ENCODE measurements around the gene SHISAL1.

DNA sequence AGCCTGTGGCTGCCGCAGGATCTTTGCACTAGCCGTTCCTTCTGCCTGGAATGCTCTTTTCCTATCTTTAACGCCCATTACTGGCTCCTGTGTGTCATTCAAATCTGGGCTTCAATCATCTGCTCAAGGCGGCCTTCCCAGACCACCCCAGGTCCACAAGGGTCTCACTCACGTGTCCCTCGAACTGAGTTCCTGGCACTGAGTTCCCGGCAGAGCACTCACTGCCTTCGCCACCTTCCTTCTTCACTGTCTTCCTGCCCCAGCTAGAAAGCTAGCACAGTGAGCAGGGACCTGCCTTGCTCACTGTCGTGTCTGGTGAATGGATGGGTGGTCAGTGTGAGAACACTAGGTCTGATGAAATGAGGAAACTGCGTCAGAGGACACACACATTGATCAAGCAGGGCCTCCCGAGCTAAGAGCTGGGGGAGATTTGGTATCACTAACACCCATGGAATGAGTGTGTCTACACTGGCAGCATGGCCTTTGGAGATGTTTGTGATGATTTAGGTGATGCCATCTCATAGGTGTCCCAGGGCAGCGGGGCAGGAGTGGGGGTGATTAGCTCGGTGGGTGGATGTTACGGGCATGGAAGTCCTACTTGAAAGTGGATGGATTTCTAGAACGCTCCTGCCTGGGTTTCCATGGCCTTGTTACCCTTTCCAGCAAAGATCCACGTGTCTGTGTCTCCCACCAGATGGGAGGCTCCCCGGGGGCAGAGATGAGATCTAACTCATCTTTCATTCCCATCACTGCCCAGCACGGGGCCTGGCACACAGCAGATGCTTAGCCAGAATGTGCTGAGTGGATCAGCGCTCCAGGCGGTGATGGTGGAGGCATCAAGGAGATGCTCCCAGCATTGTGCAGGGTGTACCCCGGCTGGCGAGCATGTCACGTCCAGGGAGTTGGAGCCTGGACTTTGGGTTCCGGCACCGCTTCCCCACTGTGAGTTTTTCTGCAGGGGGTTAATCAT is 64.5 kb downstream of the SHISAL1 start:
- TF ChIP-seq GATA2 (IDR thresholded peaks at IDR 0.05; ENCODE audit: low read depth, low read length) (no peak), GATA3 (IDR thresholded peaks at IDR 0.05; ENCODE audit: low read depth, low read length) (no peak)

All from SH-SY5Y (cell line).